Heart right ventricle (tissue), 16 donors: Measurements from ENCODE around the gene USP12. TPM values are rescaled to one million over a fixed set of nuclear protein-coding genes. Genes with fewer than 3 reads are reported as not detected.

Experiments used
- ATAC-seq, 8 donors: fragments of 200-7000 bp; cut with Tn5 transposase; one replicate each; pipeline ENCODE4 v1.9.1; 2020; ENCODE audit warnings: mild to moderate bottlenecking in 8 of 8, moderate library complexity in 8 of 8, moderate number of reproducible peaks in 1 of 8
- DNase-seq, 2 donors: peaks; one replicate each; pipeline ENCODE4 v3.0.0-alpha.2; 2020
- H3K27ac ChIP-seq, 10 donors: fragments of 200-600 bp; sonication (generic) in 2 of 10; one replicate each; pipeline versions ENCODE4 v1.5.0 to v1.8.0; 2020 to 2022; ENCODE audit warnings: mild to moderate bottlenecking in 3 of 10
- H3K27me3 ChIP-seq, 7 donors: fragments of 200-600 bp; one replicate each; pipeline ENCODE4 v1.8.0; 2021 to 2022; ENCODE audit warnings: mild to moderate bottlenecking in 2 of 7
- H3K36me3 ChIP-seq, 9 donors: fragments of 200-600 bp; sonication (generic) in 1 of 9; one replicate each; pipeline versions ENCODE4 v1.5.0 to v1.8.0; 2020 to 2022; ENCODE audit warnings: mild to moderate bottlenecking in 2 of 9
- H3K4me1 ChIP-seq, 9 donors: fragments of 200-600 bp; sonication (generic) in 1 of 9; one replicate each; pipeline versions ENCODE4 v1.5.0 to v1.8.0; 2020 to 2022; ENCODE audit warnings: mild to moderate bottlenecking in 4 of 9
- H3K4me3 ChIP-seq, 10 donors: fragments of 200-600 bp; sonication (generic) in 2 of 10; one replicate each; pipeline versions ENCODE4 v1.5.0 to v1.8.0; 2020 to 2022; ENCODE audit warnings: mild to moderate bottlenecking in 7 of 10, moderate library complexity in 2 of 10
- H3K9me3 ChIP-seq, 11 donors: fragments of 200-600 bp in 10 of 11; sonication (generic) in 2 of 11; one replicate each; pipeline versions ENCODE4 v1.5.0 to v1.8.0; 2013 to 2022; ENCODE audit warnings: mild to moderate bottlenecking in 2 of 11, control low read depth in 1 of 11, moderate library complexity in 1 of 11
- WGBS, 2 donors: extraction: QIAGEN DNeasy Blood & Tissue Kit; methylation state at CpG; one replicate each; pipeline ENCODE4 v1.1.7; 2013; ENCODE audit warnings: inconsistent platforms in 1 of 2; 5-methylcytosine and 5-hydroxymethylcytosine counted together
- intact Hi-C, 10 donors: fragments of 100-400 bp; cut with DNase I; formaldehyde crosslinking; loops; one replicate each; pipeline versions ENCODE4 v1.11.1 to v1.14.2; 2022
- polyA plus RNA-seq, 2 donors: library from polyadenylated mRNA; stranded (reverse); fragments of 200-250 nt; gene quantifications; one replicate each; pipeline ENCODE4 v1.2.3, GENCODE V29; 2013
- total RNA-seq, 10 donors: library from RNA; stranded (reverse); fragmentation: NEBNext Ultra II Directional in 3 of 10; extraction: Animal tissue kit (Norgen Biotek cat#: 25700) in 3 of 10; gene quantifications; one replicate each; pipeline versions ENCODE4 v1.2.1 to v1.2.4, GENCODE V29; 2021 to 2023
- TF ChIP-seq, protein P1 (sequence below), 9 donors: fragments of 200-600 bp; sonication (generic) in 2 of 9; IDR thresholded peaks; one replicate each; pipeline versions ENCODE4 v1.5.0 to v1.8.0; 2021 to 2022; ENCODE audit warnings: antibody characterized with exemption in 9 of 9, mild to moderate bottlenecking in 5 of 9, moderate library complexity in 1 of 9
- donor health status: Arrhythmogenic right ventricular cardiomyopathy.
- donor health status: ischemic (EF 13 %, LVEDD 7.1; RV severe dilation, severe dysfunction).
- donor health status: healthy with polysubstance abuse.
- donor health status: DM: no; HTN: yes; CAD: no.
- donor health status: DM: no; HTN: no; CAD: no.
- donor health status: ischemic (EF 25% LVEDD 6.9; RV normal size, moderate dysfunction).
- donor health status: ischemic (EF 25% LVEDD 5.7; RV mildly dilated, moderate dysfunction).
- donor health status: healthy.
- donor health status: DM: yes; HTN: yes; CAD: no.
- donor health status: Ischemic cardiomyopathy.
- donor health status: ischemic (EF 35%, LVEDD 5.7; RV mildly dilated, moderate dysfunction).
- donor health status: nonischemic (EF 11% LVEDD 7.7; RV severe dilation, severe dysfunction).
- donor health status: DM: yes; HTN: yes; CAD: no.
- donor health status: PGD.
- donor health status: ischemic (EF 29% LVEDD 5.4; RV normal size, mild dysfunction).
- donor health status: nonischemic (EF 23%, LVEDD 6.1; RV moderate dilation, normal function).

Gene USP12
- total and polyA plus RNA-seq, 12 donors, result 4.3 to 22.9 (median 19.0) TPM

DNA sequence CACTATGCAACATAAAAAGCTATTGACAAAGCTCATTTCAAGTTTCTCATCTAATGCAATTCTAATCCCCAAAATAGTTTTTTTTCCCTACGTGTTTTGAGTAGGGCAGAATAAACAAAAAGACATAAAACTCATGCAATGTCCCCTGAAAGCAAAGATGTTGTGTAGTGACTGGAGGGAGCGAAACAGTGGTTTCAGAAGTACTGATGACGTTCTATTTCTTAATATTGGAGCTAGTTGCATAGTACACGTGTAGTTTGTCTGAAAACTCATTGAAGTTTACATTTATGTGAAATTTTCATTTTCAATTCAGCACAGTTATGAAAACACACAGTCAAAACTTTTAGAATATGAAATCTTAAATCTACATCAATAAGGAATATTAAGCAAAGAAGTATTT lies 31.6 kb downstream of the USP12 start:
- Histone ChIP-seq H3K4me1 (peaks cover 0 to 16% (median 7%) of the 10 kb centered on the region in 9 donors), H3K9me3 (peaks cover 0 to 38% (median 16%) of the 10 kb centered on the region in 11 donors), H3K36me3 (peaks cover 0 to 20% (median 0%) of the 10 kb centered on the region in 9 donors), H3K27ac (no peak overlapping the region), H3K4me3 (no peak overlapping the region), H3K27me3 (no peaks in the 10 kb centered on the region)
- TF ChIP-seq, protein P1, sequence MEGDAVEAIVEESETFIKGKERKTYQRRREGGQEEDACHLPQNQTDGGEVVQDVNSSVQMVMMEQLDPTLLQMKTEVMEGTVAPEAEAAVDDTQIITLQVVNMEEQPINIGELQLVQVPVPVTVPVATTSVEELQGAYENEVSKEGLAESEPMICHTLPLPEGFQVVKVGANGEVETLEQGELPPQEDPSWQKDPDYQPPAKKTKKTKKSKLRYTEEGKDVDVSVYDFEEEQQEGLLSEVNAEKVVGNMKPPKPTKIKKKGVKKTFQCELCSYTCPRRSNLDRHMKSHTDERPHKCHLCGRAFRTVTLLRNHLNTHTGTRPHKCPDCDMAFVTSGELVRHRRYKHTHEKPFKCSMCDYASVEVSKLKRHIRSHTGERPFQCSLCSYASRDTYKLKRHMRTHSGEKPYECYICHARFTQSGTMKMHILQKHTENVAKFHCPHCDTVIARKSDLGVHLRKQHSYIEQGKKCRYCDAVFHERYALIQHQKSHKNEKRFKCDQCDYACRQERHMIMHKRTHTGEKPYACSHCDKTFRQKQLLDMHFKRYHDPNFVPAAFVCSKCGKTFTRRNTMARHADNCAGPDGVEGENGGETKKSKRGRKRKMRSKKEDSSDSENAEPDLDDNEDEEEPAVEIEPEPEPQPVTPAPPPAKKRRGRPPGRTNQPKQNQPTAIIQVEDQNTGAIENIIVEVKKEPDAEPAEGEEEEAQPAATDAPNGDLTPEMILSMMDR (IDR thresholded peaks at IDR 0.05), result no peak
- 96% methylated on average over 4 of the region's 4 CpGs for WGBS, 2 donors
- DNase-seq, result no peak
- intact Hi-C loops, result no loop called here
- ATAC-seq, result no peak

GRCh38 chr13:27139565-27139964 lies 32.0 kb downstream of the USP12 start:
- Histone ChIP-seq H3K4me3 (no peak overlapping the region), H3K36me3 (peaks cover 0 to 20% (median 0%) of the 10 kb centered on the region in 9 donors), H3K27me3 (no peaks in the 10 kb centered on the region), H3K27ac (no peak overlapping the region), H3K9me3 (peaks cover 0 to 38% (median 16%) of the 10 kb centered on the region in 11 donors), H3K4me1 (peaks cover 0 to 14% (median 7%) of the 10 kb centered on the region in 9 donors)
- intact Hi-C loops, result no loop called here
- TF ChIP-seq, protein P1 (IDR thresholded peaks at IDR 0.05), result no peak
- no peak for ATAC-seq
- no peak for DNase-seq
- WGBS, 2 donors, result 95 to 97% methylated on average over 2 of the region's 2 CpGs

GRCh38 chr13:27138457-27139093 lies 33.0 kb downstream of the USP12 start:
- no peaks in the 10 kb centered on the region for H3K27me3 ChIP-seq
- TF ChIP-seq, protein P1 (IDR thresholded peaks at IDR 0.05), result no peak
- H3K36me3 ChIP-seq, result peaks cover 0 to 20% (median 0%) of the 10 kb centered on the region in 9 donors
- 93 to 95% methylated on average over 4 of the region's 4 CpGs for WGBS, 2 donors
- no peak overlapping the region for H3K4me3 ChIP-seq
- DNase-seq (no peak), ATAC-seq (no peak)
- H3K27ac ChIP-seq, result no peak overlapping the region
- peaks cover 0 to 21% (median 7%) of the 10 kb centered on the region in 9 donors for H3K4me1 ChIP-seq
- H3K9me3 ChIP-seq, result peaks cover 0 to 32% (median 13%) of the 10 kb centered on the region in 11 donors
- intact Hi-C loops, result no loop called here

- ATAC-seq, result peak in 6 of 8 donors; percentile 27 to 65 (median 57)
- H3K36me3 ChIP-seq, result peaks cover 0 to 19% (median 0%) of the 10 kb centered on the region in 9 donors
- intact Hi-C loops, result no loop called here
- 87 to 89% methylated on average over 7 of the region's 7 CpGs for WGBS, 2 donors
- no peak for DNase-seq
- H3K9me3 ChIP-seq, result peaks cover 0 to 24% (median 8%) of the 10 kb centered on the region in 11 donors
- TF ChIP-seq, protein P1 (IDR thresholded peaks at IDR 0.05), result no peak
- H3K4me3 ChIP-seq, result no peak overlapping the region
- no peak overlapping the region for H3K27ac ChIP-seq
- H3K4me1 ChIP-seq, result peaks cover 0 to 23% (median 10%) of the 10 kb centered on the region in 9 donors
- no peaks in the 10 kb centered on the region for H3K27me3 ChIP-seq
These were observed 33.9 kb downstream of the USP12 start for GRCh38 chr13:27137759-27138158.
